HepG2 (cell line): Measurements from ENCODE around the gene GPR176. TPM values are rescaled to one million over a fixed set of nuclear protein-coding genes. Genes with fewer than 3 reads are reported as not detected.

Experiments
- ARID3A ChIP-seq: IDR thresholded peaks from 2 replicates; pipeline ENCODE4 v1.6.1; 2012; ENCODE audit warnings: low read depth, low read length, improper control_type of control experiment
- CCDC6 ChIP-seq: sonication (generic); formaldehyde crosslinking; IDR thresholded peaks from 2 replicates; pipeline ENCODE4 v1.8.1; 2022; ENCODE audit warnings: mild to moderate bottlenecking, missing genetic modification reagents, moderate library complexity
- CEBPZ ChIP-seq: IDR thresholded peaks from 2 replicates; pipeline ENCODE4 v1.6.1; 2012; ENCODE audit warnings: low read length, improper control_type of control experiment
- CHCHD3 ChIP-seq: sonication (generic); formaldehyde crosslinking; IDR thresholded peaks from 2 replicates; pipeline ENCODE4 v1.8.0; 2022; ENCODE audit warnings: mild to moderate bottlenecking, missing genetic modification reagents, moderate library complexity
- DMAP1 ChIP-seq: IDR thresholded peaks from 2 replicates; pipeline ENCODE4 v1.6.1; 2016
- FIP1L1 ChIP-seq: fragments of 200-400 bp; formaldehyde crosslinking; IDR thresholded peaks from 2 replicates; pipeline ENCODE4 v1.6.1; 2018; ENCODE audit warnings: low read depth, mild to moderate bottlenecking, low read length, moderate library complexity, borderline replicate concordance; ENCODE audit not compliant: insufficient read depth
- GFI1 ChIP-seq: sonication (generic); formaldehyde crosslinking; IDR thresholded peaks from 2 replicates; pipeline ENCODE4 v1.5.0; 2020; ENCODE audit warnings: missing genetic modification reagents, mild to moderate bottlenecking, borderline replicate concordance
- KAT7 ChIP-seq: IDR thresholded peaks from 2 replicates; pipeline ENCODE4 v1.6.1; 2018; ENCODE audit warnings: borderline replicate concordance, missing compliant biosample characterization
- MAFG ChIP-seq: sonication (generic); formaldehyde crosslinking; IDR thresholded peaks from 2 replicates; pipeline ENCODE4 v1.5.1; 2020; ENCODE audit warnings: mild to moderate bottlenecking, missing genetic modification reagents
- PAF1 ChIP-seq: IDR thresholded peaks from 2 replicates; pipeline ENCODE4 v1.6.1; 2016; ENCODE audit warnings: missing genetic modification reagents, missing compliant biosample characterization
- PAWR ChIP-seq: sonication (generic); formaldehyde crosslinking; IDR thresholded peaks from 2 replicates; pipeline ENCODE4 v1.4.0; 2020; ENCODE audit warnings: missing genetic modification reagents, mild to moderate bottlenecking, borderline replicate concordance
- POLR2AphosphoS2 ChIP-seq: IDR thresholded peaks from 2 replicates; pipeline ENCODE4 v1.6.1; 2011; ENCODE audit warnings: low read depth, low read length, improper control_type of control experiment
- PRPF4 ChIP-seq: fragments of 200-400 bp; formaldehyde crosslinking; IDR thresholded peaks from 2 replicates; pipeline ENCODE4 v1.6.1; 2016; ENCODE audit warnings: low read length, low read depth; ENCODE audit not compliant: poor library complexity, severe bottlenecking
- SIX4 ChIP-seq: sonication (generic); formaldehyde crosslinking; IDR thresholded peaks from 2 replicates; pipeline ENCODE4 v1.4.0; 2020; ENCODE audit warnings: missing genetic modification reagents
- TCF7L2 ChIP-seq: IDR thresholded peaks from 2 replicates; pipeline ENCODE4 v1.6.1; 2011; ENCODE audit warnings: mild to moderate bottlenecking, low read depth, low read length, moderate library complexity
- TEAD3 ChIP-seq: optimal IDR thresholded peaks from 2 replicates; pipeline ENCODE3; 2016; ENCODE audit warnings: borderline replicate concordance
- UBTF ChIP-seq: sonication (generic); formaldehyde crosslinking; IDR thresholded peaks from 2 replicates; pipeline ENCODE4 v1.4.0; 2020; ENCODE audit warnings: mild to moderate bottlenecking, missing genetic modification reagents
- ZKSCAN8 ChIP-seq: IDR thresholded peaks from 2 replicates; pipeline ENCODE4 v1.6.1; 2016; ENCODE audit warnings: borderline replicate concordance, missing genetic modification reagents, missing compliant biosample characterization
- ZNF253 ChIP-seq: sonication (generic); formaldehyde crosslinking; IDR thresholded peaks from 2 replicates; pipeline ENCODE4 v1.8.0; 2022; ENCODE audit warnings: mild to moderate bottlenecking, missing genetic modification reagents, borderline replicate concordance
- ZNF282 ChIP-seq: fragments of 450-650 bp; IDR thresholded peaks from 2 replicates; pipeline ENCODE4 v1.6.1; 2018; ENCODE audit not compliant: partially characterized antibody
- ZNF432 ChIP-seq: sonication (generic); formaldehyde crosslinking; IDR thresholded peaks from 2 replicates; pipeline ENCODE4 v1.5.0; 2020; ENCODE audit warnings: missing genetic modification reagents, mild to moderate bottlenecking, borderline replicate concordance
- ZNF572 ChIP-seq: sonication (generic); formaldehyde crosslinking; IDR thresholded peaks from 2 replicates; pipeline ENCODE4 v1.5.1; 2020; ENCODE audit warnings: mild to moderate bottlenecking, missing genetic modification reagents
- ZNF597 ChIP-seq: sonication (generic); formaldehyde crosslinking; IDR thresholded peaks from 2 replicates; pipeline ENCODE4 v1.5.0; 2020; ENCODE audit warnings: missing genetic modification reagents
- ZNF607 ChIP-seq: sonication (generic); formaldehyde crosslinking; IDR thresholded peaks from 2 replicates; pipeline ENCODE4 v1.5.1; 2020; ENCODE audit warnings: missing genetic modification reagents, mild to moderate bottlenecking, borderline replicate concordance
- polyA plus RNA-seq, 8 experiments: library from polyadenylated mRNA; depleted of rRNA in 3 of 8; stranded (reverse) in 7 of 8; unstranded in 1 of 8; fragments of >200 nt; fragmentation: Illumina TruSeq in 4 of 8; extraction: Trizol in 4 of 8; gene quantifications; 2 replicates each; pipeline versions ENCODE4 v1.2.1 to v1.2.3, GENCODE V29; 2011 to 2016; ENCODE audit warnings: low read depth in 4 of 8, missing spikeins in 1 of 8, mixed read lengths in 1 of 8; ENCODE audit not compliant: insufficient read depth in 1 of 8
- total RNA-seq, 5 experiments: library from RNA; depleted of rRNA; stranded (reverse); fragments of >200 nt; fragmentation: Illumina TruSeq; extraction: Trizol; gene quantifications; 2 replicates each; pipeline ENCODE4 v1.2.3, GENCODE V29; 2016; ENCODE audit warnings: low read depth in 1 of 5

The GPR176 gene
- total and polyA plus RNA-seq, 2 of the 13 experiments (the other 11 are each of a cell fraction or from before 2014, with no cell fraction given) = 0.11 to 0.20 TPM

GRCh38 chr15:39787479-39787878 is 132.6 kb downstream of the GPR176 start (continued):
- TF ChIP-seq UBTF (no peak), ZNF432 (CRISPR knock-in tag) (no peak), DMAP1 (CRISPR knock-in tag) (no peak), ARID3A (peak; percentile 73), CEBPZ (no peak), ZNF607 (CRISPR knock-in tag) (no peak), ZNF282 (no peak), PAF1 (CRISPR knock-in tag) (no peak), FIP1L1 (no peak), PAWR (CRISPR knock-in tag) (no peak), CHCHD3 (CRISPR knock-in tag) (no peak), MAFG (CRISPR knock-in tag) (no peak), ZNF597 (no peak), SIX4 (CRISPR knock-in tag) (no peak), ZNF572 (CRISPR knock-in tag) (no peak), GFI1 (no peak), PRPF4 (no peak), KAT7 (no peak), CCDC6 (CRISPR knock-in tag) (no peak), ZKSCAN8 (CRISPR knock-in tag) (peak; percentile 96), TCF7L2 (no peak), TEAD3 (CRISPR knock-in tag) (peak; percentile 84), ZNF253 (no peak), POLR2AphosphoS2 (no peak)
